Nephron progenitor cell (in vitro differentiated cells): Measurements from ENCODE around the gene MAPK8.

Experiments
- DNase-seq: peaks from one replicate; pipeline ENCODE4 v3.0.0; 2021
- H3K27ac Mint-ChIP-seq: 2 replicates; pipeline ENCODE4 v1.8.0; 2021; ENCODE audit warnings: mild to moderate bottlenecking, moderate library complexity, mixed read lengths
- H3K27me3 Mint-ChIP-seq: 2 replicates; pipeline ENCODE4 v1.8.0; 2021; ENCODE audit warnings: mild to moderate bottlenecking, low read depth, mixed read lengths; ENCODE audit not compliant: poor library complexity
- H3K36me3 Mint-ChIP-seq: 2 replicates; pipeline ENCODE4 v1.8.0; 2021; ENCODE audit warnings: low read depth, mixed read lengths
- H3K4me1 Mint-ChIP-seq: 2 replicates; pipeline ENCODE4 v1.8.0; 2021; ENCODE audit warnings: mixed read lengths
- H3K4me3 Mint-ChIP-seq: 2 replicates; pipeline ENCODE4 v1.8.0; 2021; ENCODE audit warnings: mild to moderate bottlenecking, moderate library complexity, mixed read lengths
- H3K9me3 Mint-ChIP-seq: 2 replicates; pipeline ENCODE4 v1.8.0; 2021; ENCODE audit warnings: mild to moderate bottlenecking, moderate library complexity, mixed read lengths
- TF ChIP-seq, protein P1 (sequence below): fragments of 200-600 bp; sonication (generic); IDR thresholded peaks from 2 replicates; pipeline ENCODE4 v1.5.0; 2021; ENCODE audit warnings: antibody characterized with exemption

MAPK8 gene

GRCh38 chr10:48302515-48303476 is 3.7 kb upstream of the MAPK8 start:
- no peak for DNase-seq
- Mint-ChIP-seq H3K36me3 (peaks cover 3% of the 10 kb centered on the region), H3K27ac (no peak overlapping the region), H3K4me3 (no peak overlapping the region), H3K27me3 (peaks cover 31% of the 10 kb centered on the region), H3K4me1 (peaks cover 29% of the 10 kb centered on the region), H3K9me3 (no peaks in the 10 kb centered on the region)
- TF ChIP-seq, protein P1, sequence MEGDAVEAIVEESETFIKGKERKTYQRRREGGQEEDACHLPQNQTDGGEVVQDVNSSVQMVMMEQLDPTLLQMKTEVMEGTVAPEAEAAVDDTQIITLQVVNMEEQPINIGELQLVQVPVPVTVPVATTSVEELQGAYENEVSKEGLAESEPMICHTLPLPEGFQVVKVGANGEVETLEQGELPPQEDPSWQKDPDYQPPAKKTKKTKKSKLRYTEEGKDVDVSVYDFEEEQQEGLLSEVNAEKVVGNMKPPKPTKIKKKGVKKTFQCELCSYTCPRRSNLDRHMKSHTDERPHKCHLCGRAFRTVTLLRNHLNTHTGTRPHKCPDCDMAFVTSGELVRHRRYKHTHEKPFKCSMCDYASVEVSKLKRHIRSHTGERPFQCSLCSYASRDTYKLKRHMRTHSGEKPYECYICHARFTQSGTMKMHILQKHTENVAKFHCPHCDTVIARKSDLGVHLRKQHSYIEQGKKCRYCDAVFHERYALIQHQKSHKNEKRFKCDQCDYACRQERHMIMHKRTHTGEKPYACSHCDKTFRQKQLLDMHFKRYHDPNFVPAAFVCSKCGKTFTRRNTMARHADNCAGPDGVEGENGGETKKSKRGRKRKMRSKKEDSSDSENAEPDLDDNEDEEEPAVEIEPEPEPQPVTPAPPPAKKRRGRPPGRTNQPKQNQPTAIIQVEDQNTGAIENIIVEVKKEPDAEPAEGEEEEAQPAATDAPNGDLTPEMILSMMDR, result no peak

- no peaks in the 10 kb centered on the region for H3K9me3 Mint-ChIP-seq
- peaks cover 16% of the 10 kb centered on the region for H3K36me3 Mint-ChIP-seq
- no peak overlapping the region for H3K27ac Mint-ChIP-seq
- H3K4me3 Mint-ChIP-seq, result peak overlapping the region; percentile 73
- peaks cover 32% of the 10 kb centered on the region for H3K4me1 Mint-ChIP-seq
- DNase-seq, result no peak
- TF ChIP-seq, protein P1, result no peak
- peaks cover 31% of the 10 kb centered on the region for H3K27me3 Mint-ChIP-seq
Observed at GRCh38 chr10:48305905-48306264, 592 bp upstream of the MAPK8 start.

DNA sequence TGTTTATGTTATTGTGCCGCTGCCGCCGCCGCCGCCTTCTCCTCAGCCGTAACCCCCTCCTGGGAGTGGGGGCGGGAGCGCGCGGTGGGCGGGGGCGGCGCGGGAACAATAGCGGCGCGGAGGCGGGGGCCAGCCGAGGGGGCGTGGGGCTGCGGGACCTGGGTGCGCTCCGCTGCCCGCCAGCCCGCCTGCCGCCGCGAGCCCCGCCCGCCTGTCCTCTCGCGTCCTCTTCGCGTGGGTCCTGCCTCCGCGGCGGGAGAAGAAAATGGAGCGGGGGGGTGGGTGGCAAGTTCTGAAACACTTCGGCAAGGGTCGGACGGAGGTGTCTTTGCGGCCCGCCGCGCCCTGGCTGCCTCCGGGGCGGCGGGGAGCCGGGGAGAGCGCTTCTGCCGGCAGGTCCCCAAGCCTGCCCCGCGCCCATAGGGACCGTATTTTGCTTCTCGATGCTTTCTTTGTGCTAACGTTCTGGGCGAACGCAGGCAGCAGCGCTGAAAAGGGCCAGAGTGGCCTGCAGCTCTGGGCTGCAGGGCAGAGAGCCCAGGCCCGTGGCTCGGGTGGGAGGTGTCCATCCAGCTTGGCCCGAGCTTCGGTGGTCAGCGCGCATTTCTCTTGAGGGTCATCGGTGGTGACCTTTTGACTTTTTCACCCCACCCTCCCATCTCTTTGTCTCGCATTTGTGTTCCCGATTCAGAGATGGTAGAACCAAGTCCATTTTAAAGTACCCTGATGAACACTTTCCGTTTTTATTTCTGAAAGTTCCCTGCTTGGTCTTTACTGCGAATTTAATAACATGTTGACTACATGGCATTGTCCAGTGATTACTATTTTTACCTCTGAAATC is 613 bp downstream of the MAPK8 start:
- Mint-ChIP-seq H3K4me1 (peaks cover 26% of the 10 kb centered on the region), H3K9me3 (no peaks in the 10 kb centered on the region), H3K27ac (peak overlapping the region; percentile 79), H3K27me3 (peaks cover 25% of the 10 kb centered on the region), H3K4me3 (peak overlapping the region; percentile 89), H3K36me3 (peaks cover 27% of the 10 kb centered on the region)
- TF ChIP-seq, protein P1, result no peak
- DNase-seq, result peak; percentile 80

GRCh38 chr10:48307711-48308018 is 1.2 kb downstream of the MAPK8 start:
- no peak for DNase-seq
- Mint-ChIP-seq H3K27me3 (peaks cover 23% of the 10 kb centered on the region), H3K4me1 (peaks cover 26% of the 10 kb centered on the region), H3K36me3 (peaks cover 33% of the 10 kb centered on the region), H3K4me3 (peak overlapping the region; percentile 89), H3K27ac (peak overlapping the region; percentile 79), H3K9me3 (no peaks in the 10 kb centered on the region)
- TF ChIP-seq, protein P1, result no peak

DNA sequence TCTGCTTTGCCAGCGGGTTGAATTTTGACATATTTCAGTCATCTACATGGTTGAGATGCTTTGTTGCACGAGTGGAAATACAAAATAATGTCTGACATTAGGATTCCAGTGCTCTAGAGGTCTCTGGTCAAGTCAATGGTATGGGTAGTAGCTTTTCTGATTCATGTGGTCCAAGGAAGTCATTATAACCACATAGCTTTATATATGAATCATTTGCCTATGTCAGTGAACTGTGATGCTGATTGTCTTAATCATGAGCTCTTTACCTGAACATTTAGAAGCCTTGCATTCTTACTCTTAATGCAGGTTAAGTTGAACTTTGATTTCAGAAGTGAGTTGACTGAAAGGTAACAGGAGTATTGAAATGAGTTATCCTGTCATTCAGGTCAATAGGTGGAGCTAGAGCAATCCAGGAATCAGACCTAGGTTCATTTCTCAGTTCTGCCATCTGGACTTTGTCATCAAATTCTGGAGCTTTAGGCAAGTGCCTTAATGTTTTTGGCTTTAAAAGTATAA is 3.3 kb downstream of the MAPK8 start:
- Mint-ChIP-seq H3K36me3 (peaks cover 49% of the 10 kb centered on the region), H3K4me1 (peaks cover 26% of the 10 kb centered on the region), H3K4me3 (no peak overlapping the region), H3K27ac (no peak overlapping the region), H3K27me3 (peaks cover 6% of the 10 kb centered on the region), H3K9me3 (peaks cover 3% of the 10 kb centered on the region)
- no peak for DNase-seq
- TF ChIP-seq, protein P1, result no peak
